Measurements from ENCODE around the gene THPO. TPM values are rescaled to one million over a fixed set of nuclear protein-coding genes. Genes with fewer than 3 reads are reported as not detected.

Gene THPO
- polyA plus RNA-seq, 3 donors: 1.8 to 2.4 (median 2.0) TPM

- no peak for DNase-seq (ENCODE audit: extremely low read depth in 1 of 11, low read depth in 9 of 11, low spot score in 4 of 11)
Observed at GRCh38 chr3:184322731-184323487, 55.1 kb downstream of the THPO start.

Other genes with a start within 250 kb of the THPO start
- 10 to 100 TPM; 48.6 to 56.2 (median 49.6) TPM for gene EIF2B5, start 242.8 kb downstream of the THPO start, polyA plus RNA-seq (ENCODE audit: insufficient read length in 3 of 3)
- gene DVL3, start 222.8 kb downstream of the THPO start, polyA plus RNA-seq (ENCODE audit: insufficient read length in 3 of 3): 10 to 100 TPM; 65.4 to 89.1 (median 83.6) TPM
- 100 to 1,000 TPM; 329 to 372 (median 369) TPM for gene AP2M1, start 203.4 kb downstream of the THPO start, polyA plus RNA-seq (ENCODE audit: insufficient read length in 3 of 3)
- gene ABCF3, start 192.0 kb downstream of the THPO start, polyA plus RNA-seq (ENCODE audit: insufficient read length in 3 of 3): 10 to 100 TPM; 57.6 to 71.1 (median 60.9) TPM
- 1 to 10 TPM; 1.3 to 2.7 (median 1.8) TPM for gene VWA5B2, start 148.6 kb downstream of the THPO start, polyA plus RNA-seq (ENCODE audit: insufficient read length in 3 of 3)
- 10 to 100 TPM; 29.2 to 38.1 (median 35.1) TPM for gene ALG3, start 129.2 kb downstream of the THPO start, polyA plus RNA-seq (ENCODE audit: insufficient read length in 3 of 3)
- 1 to 10 TPM; 2.2 to 3.2 (median 3.0) TPM for gene EEF1AKMT4, start 128.5 kb downstream of the THPO start, polyA plus RNA-seq (ENCODE audit: insufficient read length in 3 of 3)
- under 1 TPM in 2 of 3 donors, not detected in 1; 0.17 to 0.33 TPM for gene CAMK2N2, start 116.7 kb downstream of the THPO start, polyA plus RNA-seq (ENCODE audit: insufficient read length in 3 of 3)
- not detected for gene ECE2, start 102.2 kb downstream of the THPO start, polyA plus RNA-seq (ENCODE audit: insufficient read length in 3 of 3)
- gene PSMD2, start 79.0 kb downstream of the THPO start, polyA plus RNA-seq (ENCODE audit: insufficient read length in 3 of 3): 100 to 1,000 TPM; 210 to 252 (median 223) TPM
- 100 to 1,000 TPM; 171 to 242 (median 221) TPM for gene EIF4G1, start 63.6 kb downstream of the THPO start, polyA plus RNA-seq (ENCODE audit: insufficient read length in 3 of 3)
- 10 to 100 TPM in 2 of 3 donors, 1 to 10 TPM in 1; 9.7 to 17.2 (median 12.9) TPM for gene FAM131A, start 40.6 kb downstream of the THPO start, polyA plus RNA-seq (ENCODE audit: insufficient read length in 3 of 3)
- gene CLCN2, start 16.6 kb downstream of the THPO start, polyA plus RNA-seq (ENCODE audit: insufficient read length in 3 of 3): 10 to 100 TPM in 2 of 3 donors, 1 to 10 TPM in 1; 9.7 to 14.0 (median 11.5) TPM
- 100 to 1,000 TPM in 1 of 3 donors, 10 to 100 TPM in 2; 87.2 to 115 (median 91.0) TPM for gene POLR2H, start 16.5 kb downstream of the THPO start, polyA plus RNA-seq (ENCODE audit: insufficient read length in 3 of 3)
- gene CHRD, start 1.8 kb upstream of the THPO start, polyA plus RNA-seq (ENCODE audit: insufficient read length in 3 of 3): 10 to 100 TPM; 10.5 to 19.0 (median 14.2) TPM
- 10 to 100 TPM; 29.0 to 32.7 (median 29.5) TPM for gene EPHB3, start 183.6 kb upstream of the THPO start, polyA plus RNA-seq (ENCODE audit: insufficient read length in 3 of 3)

Measured in renal cortex interstitium (tissue), 11 donors.